KMS-11 (cell line): ENCODE measurements around the gene EIF3M.
A peak's percentile ranks its signal among the peaks of the same experiment; 100 is the strongest.
"Not testable (repeated sequence)": the region's sequence is repeated elsewhere in the genome, so short reads cannot be mapped to it uniquely, and the experiment has no call there.

Source experiments
- H2AFZ ChIP-seq: fragments of 200-600 bp; sonication (generic); 2 replicates; pipeline ENCODE4 v1.6.1; 2016; ENCODE audit warnings: antibody characterized with exemption, mixed run types, low read depth
- H3K27ac ChIP-seq: fragments of 200-600 bp; sonication (generic); 2 replicates; pipeline ENCODE4 v1.6.1; 2016; ENCODE audit warnings: mild to moderate bottlenecking, mixed run types
- H3K27me3 ChIP-seq: fragments of 200-600 bp; sonication (generic); 2 replicates; pipeline ENCODE4 v1.6.1; 2017; ENCODE audit warnings: mild to moderate bottlenecking, low read depth, mixed run types, moderate library complexity; ENCODE audit not compliant: insufficient read depth
- H3K36me3 ChIP-seq: fragments of 200-600 bp; sonication (generic); 2 replicates; pipeline ENCODE4 v1.6.1; 2017; ENCODE audit warnings: mild to moderate bottlenecking, mixed run types; ENCODE audit not compliant: insufficient read depth
- H3K4me1 ChIP-seq: fragments of 200-600 bp; sonication (generic); 2 replicates; pipeline ENCODE4 v1.6.1; 2016; ENCODE audit warnings: mild to moderate bottlenecking, low read depth, mixed run types; ENCODE audit not compliant: poor library complexity, severe bottlenecking
- H3K4me2 ChIP-seq: fragments of 200-600 bp; sonication (generic); 2 replicates; pipeline ENCODE4 v1.7.0; 2016; ENCODE audit warnings: mild to moderate bottlenecking, mixed run types
- H3K4me3 ChIP-seq: fragments of 200-600 bp; sonication (generic); IDR thresholded peaks from 2 replicates; pipeline ENCODE4 v1.6.1; 2017; ENCODE audit warnings: low read depth, low read length, mixed read lengths; ENCODE audit not compliant: insufficient read depth
- H3K79me2 ChIP-seq: fragments of 200-600 bp; sonication (generic); 2 replicates; pipeline ENCODE4 v1.6.1; 2016; ENCODE audit warnings: low read depth, mixed run types; ENCODE audit not compliant: insufficient read depth
- H3K9ac ChIP-seq: fragments of 200-600 bp; sonication (generic); 2 replicates; pipeline ENCODE4 v1.6.1; 2016; ENCODE audit warnings: mild to moderate bottlenecking, mixed run types
- H4K20me1 ChIP-seq: fragments of 200-600 bp; sonication (generic); 2 replicates; pipeline ENCODE4 v1.6.1; 2016; ENCODE audit warnings: mild to moderate bottlenecking, mixed run types; ENCODE audit not compliant: insufficient read depth
- TF ChIP-seq, protein P1 (sequence below): fragments of 200-600 bp; sonication (generic); conservative IDR thresholded peaks from 2 replicates; pipeline ENCODE4 v1.6.1; 2017; ENCODE audit warnings: low read depth, mild to moderate bottlenecking, antibody characterized with exemption, low read length, moderate library complexity, mixed read lengths

EIF3M gene

DNA sequence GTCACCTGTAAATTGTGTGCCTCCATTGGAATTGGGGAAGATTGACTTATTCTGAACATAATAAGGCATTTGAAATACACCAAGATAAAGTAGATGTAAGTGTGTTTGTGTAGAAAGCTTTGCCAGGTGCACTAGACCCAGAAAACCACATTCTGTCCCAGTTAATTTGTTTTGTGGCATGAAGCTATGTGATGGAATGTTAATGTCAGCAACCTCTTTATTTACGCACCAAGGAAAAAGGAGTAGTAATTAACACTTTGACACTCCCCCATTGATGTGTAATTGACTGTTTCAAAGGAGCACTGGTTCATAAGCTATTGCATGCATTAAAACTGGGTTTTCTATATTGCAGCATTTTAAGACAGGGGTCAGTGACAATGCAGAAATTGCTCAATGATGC lies 14.3 kb downstream of the EIF3M start:
- H3K4me2 ChIP-seq = peak overlapping the region; percentile 56
- H3K27me3 ChIP-seq = no peaks in the 10 kb centered on the region
- H4K20me1 ChIP-seq = no peaks in the 10 kb centered on the region; the same call in 1 of the 2 replicates
- peak overlapping the region; percentile 78 for H3K27ac ChIP-seq
- peak overlapping the region; percentile 31 for H3K9ac ChIP-seq
- no peak overlapping the region for H3K4me3 ChIP-seq
- H3K79me2 ChIP-seq = peaks cover 18% of the 10 kb centered on the region; the same call in 1 of the 2 replicates
- no peak overlapping the region for H2AFZ ChIP-seq
- H3K36me3 ChIP-seq = peaks cover 16% of the 10 kb centered on the region
- TF ChIP-seq, protein P1, sequence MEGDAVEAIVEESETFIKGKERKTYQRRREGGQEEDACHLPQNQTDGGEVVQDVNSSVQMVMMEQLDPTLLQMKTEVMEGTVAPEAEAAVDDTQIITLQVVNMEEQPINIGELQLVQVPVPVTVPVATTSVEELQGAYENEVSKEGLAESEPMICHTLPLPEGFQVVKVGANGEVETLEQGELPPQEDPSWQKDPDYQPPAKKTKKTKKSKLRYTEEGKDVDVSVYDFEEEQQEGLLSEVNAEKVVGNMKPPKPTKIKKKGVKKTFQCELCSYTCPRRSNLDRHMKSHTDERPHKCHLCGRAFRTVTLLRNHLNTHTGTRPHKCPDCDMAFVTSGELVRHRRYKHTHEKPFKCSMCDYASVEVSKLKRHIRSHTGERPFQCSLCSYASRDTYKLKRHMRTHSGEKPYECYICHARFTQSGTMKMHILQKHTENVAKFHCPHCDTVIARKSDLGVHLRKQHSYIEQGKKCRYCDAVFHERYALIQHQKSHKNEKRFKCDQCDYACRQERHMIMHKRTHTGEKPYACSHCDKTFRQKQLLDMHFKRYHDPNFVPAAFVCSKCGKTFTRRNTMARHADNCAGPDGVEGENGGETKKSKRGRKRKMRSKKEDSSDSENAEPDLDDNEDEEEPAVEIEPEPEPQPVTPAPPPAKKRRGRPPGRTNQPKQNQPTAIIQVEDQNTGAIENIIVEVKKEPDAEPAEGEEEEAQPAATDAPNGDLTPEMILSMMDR = no peak
- peaks cover 100% of the 10 kb centered on the region for H3K4me1 ChIP-seq

DNA sequence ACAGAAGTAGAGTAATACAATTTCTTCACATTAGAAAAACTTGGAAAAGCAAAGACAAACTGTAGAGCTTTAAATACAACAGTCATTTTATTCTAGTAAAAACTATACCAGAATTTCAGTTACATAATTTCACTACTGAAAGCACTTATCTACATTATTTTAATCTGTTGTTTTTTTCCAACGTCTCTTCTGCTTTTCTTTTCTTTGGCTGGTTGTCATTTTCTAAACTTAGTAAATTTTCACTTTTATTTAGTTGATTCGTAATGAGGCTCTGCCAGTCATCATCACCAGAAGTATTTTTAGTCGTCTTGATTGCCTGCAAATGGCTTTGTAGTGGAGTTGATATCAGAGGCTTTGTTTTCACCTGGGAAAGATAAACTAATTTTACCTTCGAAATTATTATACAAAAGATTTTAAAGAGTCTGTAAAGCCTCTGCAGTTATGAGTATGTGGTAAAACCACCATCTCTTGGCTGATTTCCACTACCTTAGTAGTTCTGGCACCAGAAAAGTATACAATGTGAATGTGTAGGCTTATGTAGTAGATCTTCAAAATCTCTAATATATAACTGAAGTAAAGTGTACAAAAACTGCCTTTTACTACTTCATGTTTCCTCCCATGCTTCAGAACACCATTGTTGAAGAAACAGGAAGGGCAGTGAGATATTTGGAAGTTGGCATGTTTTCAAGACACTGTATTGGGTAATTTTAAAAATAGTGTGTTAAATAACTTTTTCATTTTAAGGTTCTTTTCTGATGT lies 19.2 kb downstream of the EIF3M start:
- peak overlapping the region; percentile 56 for H3K4me2 ChIP-seq
- peaks cover 18% of the 10 kb centered on the region; the same call in 1 of the 2 replicates for H3K79me2 ChIP-seq
- H3K9ac ChIP-seq = 0 out of 2 replicates have a peak overlapping the region, but pooled peaks have one; percentile 15
- peaks cover 61% of the 10 kb centered on the region for H3K4me1 ChIP-seq
- H3K36me3 ChIP-seq = peaks cover 14% of the 10 kb centered on the region
- TF ChIP-seq, protein P1 = no peak
- H4K20me1 ChIP-seq = no peaks in the 10 kb centered on the region; the same call in 1 of the 2 replicates
- peak overlapping the region; percentile 58 for H3K27ac ChIP-seq
- no peak overlapping the region for H2AFZ ChIP-seq
- H3K27me3 ChIP-seq = no peaks in the 10 kb centered on the region
- no peak overlapping the region for H3K4me3 ChIP-seq

DNA sequence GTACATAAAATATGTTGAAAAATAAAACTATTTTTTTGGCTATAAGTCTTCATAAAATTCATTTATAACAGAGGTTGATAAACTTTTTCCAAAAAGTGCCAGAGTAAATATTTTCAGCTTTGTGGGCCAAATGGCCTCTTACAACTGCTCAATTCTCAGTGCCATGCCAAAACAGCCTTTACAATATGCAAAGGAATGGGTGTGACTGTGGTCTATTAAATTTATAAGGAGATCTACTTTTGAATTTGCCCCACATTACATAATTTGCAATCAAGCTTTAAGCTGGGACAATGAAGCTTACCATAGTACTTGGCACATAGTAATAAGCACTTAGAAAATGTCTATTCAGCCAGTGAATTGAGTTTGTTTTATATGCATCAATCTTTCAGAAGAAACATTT lies 22.6 kb downstream of the EIF3M start:
- H3K79me2 ChIP-seq = no peaks in the 10 kb centered on the region; the same call in 1 of the 2 replicates
- H3K4me2 ChIP-seq = no peak overlapping the region
- H4K20me1 ChIP-seq = no peaks in the 10 kb centered on the region; the same call in 1 of the 2 replicates
- no peak overlapping the region for H3K4me3 ChIP-seq
- H3K36me3 ChIP-seq = peaks cover 10% of the 10 kb centered on the region
- H3K4me1 ChIP-seq = peaks cover 27% of the 10 kb centered on the region
- TF ChIP-seq, protein P1 = no peak
- H3K9ac ChIP-seq = no peak overlapping the region
- no peak overlapping the region for H2AFZ ChIP-seq
- no peak overlapping the region for H3K27ac ChIP-seq
- no peaks in the 10 kb centered on the region for H3K27me3 ChIP-seq

DNA sequence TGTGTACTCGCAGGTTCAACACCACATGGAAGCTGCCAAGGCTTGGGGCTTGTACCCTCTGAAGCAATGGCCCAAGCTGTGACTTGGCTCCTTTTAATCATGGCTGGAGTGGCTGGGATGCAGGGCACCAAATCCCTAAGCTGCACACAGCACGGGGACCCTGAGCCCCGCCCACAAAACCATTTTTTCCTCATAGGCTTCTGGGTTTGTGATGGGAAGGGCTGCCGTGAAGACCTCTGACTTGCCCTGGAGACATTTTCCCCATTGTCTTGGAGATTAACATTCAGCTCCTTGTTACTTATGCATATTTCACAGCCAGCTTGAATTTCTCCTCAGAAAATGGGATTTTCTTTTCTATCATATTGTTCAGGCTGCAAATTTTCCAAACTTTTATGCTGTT lies 25.2 kb downstream of the EIF3M start:
- not testable (repeated sequence) for H3K79me2 ChIP-seq, H4K20me1 ChIP-seq, H2AFZ ChIP-seq, H3K27me3 ChIP-seq, H3K4me3 ChIP-seq, H3K27ac ChIP-seq, H3K4me2 ChIP-seq, H3K36me3 ChIP-seq, H3K9ac ChIP-seq, H3K4me1 ChIP-seq

DNA sequence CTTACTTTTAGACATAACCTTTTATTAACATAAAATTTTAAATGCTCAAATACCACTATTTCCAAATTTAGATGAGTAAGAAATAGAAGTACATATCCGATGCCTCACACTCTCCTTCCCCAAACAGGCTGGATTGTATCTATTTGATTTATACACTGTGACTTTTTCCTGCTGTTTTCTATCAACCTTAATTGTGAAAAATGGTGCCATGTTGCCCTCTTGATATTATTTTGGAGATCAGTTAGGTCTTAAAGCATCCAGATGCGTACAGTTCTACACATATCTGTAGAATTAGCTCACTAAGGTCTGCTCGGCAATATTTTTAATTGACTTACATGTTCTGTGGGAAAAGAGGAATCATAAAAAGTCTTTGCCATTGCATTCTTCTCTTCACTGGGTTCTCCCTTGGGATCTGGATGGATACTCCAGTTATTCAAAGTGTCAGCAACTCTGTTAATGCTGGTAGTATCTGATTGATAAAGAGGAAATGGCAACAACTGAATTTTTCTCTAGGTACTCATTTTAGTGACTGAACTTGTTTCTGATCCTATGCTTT lies 27.2 kb downstream of the EIF3M start:
- Histone ChIP-seq H4K20me1 (no peaks in the 10 kb centered on the region), H3K27ac (no peak overlapping the region), H3K4me1 (peaks cover 3% of the 10 kb centered on the region), H3K4me3 (no peak overlapping the region), H3K27me3 (no peaks in the 10 kb centered on the region), H2AFZ (no peak overlapping the region), H3K4me2 (no peak overlapping the region), H3K9ac (no peak overlapping the region), H3K36me3 (no peaks in the 10 kb centered on the region), H3K79me2 (no peaks in the 10 kb centered on the region)
- TF ChIP-seq, protein P1 = no peak
